ENCODE measurements around the gene NPIPB9. TPM values are rescaled to one million over a fixed set of nuclear protein-coding genes. Genes with fewer than 3 reads are reported as not detected.

The NPIPB9 gene
- total and polyA plus RNA-seq, 2 of the 4 experiments (the other 2 are of a cell fraction) = 0.15 TPM; not detected in 1

GRCh38 chr16:28821874-28822519, 70.4 kb downstream of the NPIPB9 start (continued):
- no peak for TF ChIP-seq USF2 (IDR thresholded peaks at IDR 0.05; ENCODE audit: low read depth, low read length)

Small RNA genes lying within 50 kb of the gene (microRNA-seq; reads per million reads assigned to microRNA genes)
- gene MIR6862-2 (ENCODE audit: insufficient read depth in 1 of 2, insufficient read length in 1 of 2, unreplicated experiment in 1 of 2) = 0 reads per million in 2 experiments

Small RNA genes lying within 50 kb of the gene (small RNA-seq; reads per million reads assigned to genes)
- gene MIR6862-2 = 0 reads per million in 5 experiments

Other genes starting within 250 kb of the NPIPB9 start
- not detected in 2 replicates for gene IL27, start 245.0 kb upstream of the NPIPB9 start, total RNA-seq (2012; rRNA removed)
- not detected in 2 replicates for gene IL27, start 245.0 kb upstream of the NPIPB9 start, polyA plus RNA-seq (2012; rRNA removed)
- gene NUPR1, start 212.8 kb upstream of the NPIPB9 start, total RNA-seq (2012; rRNA removed) = 5.8 and 10.2 TPM in 2 replicates
- gene NUPR1, start 212.8 kb upstream of the NPIPB9 start, polyA plus RNA-seq (2012; rRNA removed) = 27.9 and 29.8 TPM in 2 replicates
- 7.2 and 7.7 TPM in 2 replicates for gene SGF29, start 197.9 kb upstream of the NPIPB9 start, total RNA-seq (2012; rRNA removed)
- 4.3 and 4.7 TPM in 2 replicates for gene SGF29, start 197.9 kb upstream of the NPIPB9 start, polyA plus RNA-seq (2012; rRNA removed)
- not detected in 2 replicates for gene SULT1A2, start 154.7 kb upstream of the NPIPB9 start, total RNA-seq (2012; rRNA removed)
- 0.09 TPM in 1 of 2 replicates, not detected in the other for gene SULT1A2, start 154.7 kb upstream of the NPIPB9 start, polyA plus RNA-seq (2012; rRNA removed)
- 1.1 and 1.6 TPM in 2 replicates for gene SULT1A1, start 141.7 kb upstream of the NPIPB9 start, total RNA-seq (2012; rRNA removed)
- gene SULT1A1, start 141.7 kb upstream of the NPIPB9 start, polyA plus RNA-seq (2012; rRNA removed) = 1.1 and 1.2 TPM in 2 replicates
- not detected in 2 replicates for gene NPIPB8, start 113.7 kb upstream of the NPIPB9 start, total RNA-seq (2012; rRNA removed)
- gene NPIPB8, start 113.7 kb upstream of the NPIPB9 start, polyA plus RNA-seq (2012; rRNA removed) = not detected in 2 replicates
- gene EIF3C, start 40.3 kb upstream of the NPIPB9 start, total RNA-seq (2012; rRNA removed) = 132 and 184 TPM in 2 replicates
- gene EIF3C, start 40.3 kb upstream of the NPIPB9 start, polyA plus RNA-seq (2012; rRNA removed) = 260 and 325 TPM in 2 replicates
- gene ATXN2L, start 71.2 kb downstream of the NPIPB9 start, total RNA-seq (2012; rRNA removed) = 10.3 and 12.9 TPM in 2 replicates
- 50.2 and 58.8 TPM in 2 replicates for gene ATXN2L, start 71.2 kb downstream of the NPIPB9 start, polyA plus RNA-seq (2012; rRNA removed)
- 80.3 and 88.0 TPM in 2 replicates for gene TUFM, start 94.6 kb downstream of the NPIPB9 start, total RNA-seq (2012; rRNA removed)
- gene TUFM, start 94.6 kb downstream of the NPIPB9 start, polyA plus RNA-seq (2012; rRNA removed) = 126 and 131 TPM in 2 replicates
- 3.9 and 4.7 TPM in 2 replicates for gene SH2B1, start 112.1 kb downstream of the NPIPB9 start, total RNA-seq (2012; rRNA removed)
- 38.6 and 39.9 TPM in 2 replicates for gene SH2B1, start 112.1 kb downstream of the NPIPB9 start, polyA plus RNA-seq (2012; rRNA removed)
- under 0.01 TPM in 1 of 2 replicates, not detected in the other for gene ATP2A1, start 126.7 kb downstream of the NPIPB9 start, total RNA-seq (2012; rRNA removed)
- 0.56 and 0.63 TPM in 2 replicates for gene ATP2A1, start 126.7 kb downstream of the NPIPB9 start, polyA plus RNA-seq (2012; rRNA removed)
- gene RABEP2, start 173.5 kb downstream of the NPIPB9 start, total RNA-seq (2012; rRNA removed) = 12.2 and 14.4 TPM in 2 replicates
- gene RABEP2, start 173.5 kb downstream of the NPIPB9 start, polyA plus RNA-seq (2012; rRNA removed) = 20.0 and 21.9 TPM in 2 replicates
- not detected in 2 replicates for gene CD19, start 180.2 kb downstream of the NPIPB9 start, total RNA-seq (2012; rRNA removed)
- gene CD19, start 180.2 kb downstream of the NPIPB9 start, polyA plus RNA-seq (2012; rRNA removed) = not detected in 2 replicates
- gene NFATC2IP, start 199.2 kb downstream of the NPIPB9 start, total RNA-seq (2012; rRNA removed) = 8.1 and 10.0 TPM in 2 replicates
- gene NFATC2IP, start 199.2 kb downstream of the NPIPB9 start, polyA plus RNA-seq (2012; rRNA removed) = 24.5 and 29.1 TPM in 2 replicates
- gene SPNS1, start 223.0 kb downstream of the NPIPB9 start, total RNA-seq (2012; rRNA removed) = 4.7 and 6.9 TPM in 2 replicates
- gene SPNS1, start 223.0 kb downstream of the NPIPB9 start, polyA plus RNA-seq (2012; rRNA removed) = 37.3 and 39.9 TPM in 2 replicates
- 0.18 TPM in 1 of 2 replicates, not detected in the other for gene LAT, start 233.3 kb downstream of the NPIPB9 start, total RNA-seq (2012; rRNA removed)
- 7.4 and 7.6 TPM in 2 replicates for gene LAT, start 233.3 kb downstream of the NPIPB9 start, polyA plus RNA-seq (2012; rRNA removed)